Keratinocyte (primary cell): ENCODE results near the gene SUGCT. TPM values are rescaled to one million over a fixed set of nuclear protein-coding genes. Genes with fewer than 3 reads are reported as not detected.

Source experiments
- DNase-seq: peaks from one replicate; pipeline ENCODE4 v3.0.0-alpha.2; 2011; ENCODE audit warnings: low read depth, missing footprints, low spot score
- FAIRE-seq: peaks from 2 replicates; lab custom pipeline; 2011; peaks lifted over from hg19 to GRCh38; lab: Jason Lieb, UNC
- H2AFZ ChIP-seq: 2 replicates; pipeline ENCODE4 v1.6.0; 2012; ENCODE audit warnings: low read length, control low read depth, inconsistent platforms; ENCODE audit not compliant: control insufficient read depth
- H3K27ac ChIP-seq: 2 replicates; pipeline ENCODE4 v1.5.1; 2011; ENCODE audit warnings: low read length; ENCODE audit not compliant: control insufficient read depth, insufficient read depth
- H3K27me3 ChIP-seq: 3 replicates; pipeline ENCODE4 v1.6.0; 2011; ENCODE audit warnings: low read length; ENCODE audit not compliant: control insufficient read depth, insufficient read depth; ENCODE audit errors: extremely low read depth
- H3K36me3 ChIP-seq, 2 experiments: 2 replicates in 1 of 2; 3 replicates in 1 of 2; pipeline ENCODE4 v1.5.1; 2011; ENCODE audit warnings: low read length in 2 of 2, mild to moderate bottlenecking in 1 of 2; ENCODE audit not compliant: control insufficient read depth in 2 of 2, insufficient read depth in 2 of 2; ENCODE audit errors: extremely low read depth in 1 of 2
- H3K4me1 ChIP-seq: 3 replicates; pipeline ENCODE4 v1.5.1; 2011; ENCODE audit warnings: low read length; ENCODE audit not compliant: control insufficient read depth, insufficient read depth; ENCODE audit errors: extremely low read depth
- H3K4me2 ChIP-seq: 3 replicates; pipeline ENCODE4 v1.6.0; 2011; ENCODE audit warnings: low read depth, low read length; ENCODE audit not compliant: control insufficient read depth, insufficient read depth; ENCODE audit errors: extremely low read depth
- H3K4me3 ChIP-seq, 3 experiments: fragments of 200-600 bp in 1 of 3; sonication (generic) in 1 of 3; 2 replicates in 2 of 3; 3 replicates in 1 of 3; pipeline ENCODE4 v1.5.1; 2011 to 2016; ENCODE audit warnings: low read length in 3 of 3, mild to moderate bottlenecking in 3 of 3, control low read depth in 2 of 3, inconsistent platforms in 1 of 3, low read depth in 1 of 3, mixed read lengths in 1 of 3, mixed run types in 1 of 3, moderate library complexity in 1 of 3; ENCODE audit not compliant: control insufficient read depth in 2 of 3, insufficient read depth in 2 of 3; ENCODE audit errors: extremely low read depth in 1 of 3
- H3K79me2 ChIP-seq: 2 replicates; pipeline ENCODE4 v1.6.0; 2012; ENCODE audit warnings: low read length; ENCODE audit not compliant: control insufficient read depth, insufficient read depth
- H3K9ac ChIP-seq: 3 replicates; pipeline ENCODE4 v1.6.0; 2011; ENCODE audit warnings: low read length; ENCODE audit not compliant: control insufficient read depth, insufficient read depth; ENCODE audit errors: extremely low read depth
- H3K9me1 ChIP-seq: 3 replicates; pipeline ENCODE4 v1.6.0; 2011; ENCODE audit warnings: low read length; ENCODE audit not compliant: control insufficient read depth, insufficient read depth; ENCODE audit errors: extremely low read depth
- H3K9me3 ChIP-seq: 2 replicates; pipeline ENCODE4 v1.5.1; 2012; ENCODE audit warnings: low read depth, low read length; ENCODE audit not compliant: control insufficient read depth
- H4K20me1 ChIP-seq: 3 replicates; pipeline ENCODE4 v1.6.0; 2011; ENCODE audit warnings: low read length; ENCODE audit not compliant: control insufficient read depth, insufficient read depth; ENCODE audit errors: extremely low read depth
- CTCF ChIP-seq, 3 experiments: IDR thresholded peaks in 1 of 3; conservative IDR thresholded peaks in 1 of 3; optimal IDR thresholded peaks in 1 of 3; 2 replicates in 2 of 3; 3 replicates in 1 of 3; pipeline versions ENCODE3 to v1.5.1; 2011; ENCODE audit warnings: low read length in 3 of 3, mild to moderate bottlenecking in 3 of 3, moderate library complexity in 2 of 3, control low read depth in 1 of 3, inconsistent platforms in 1 of 3; ENCODE audit not compliant: insufficient read depth in 2 of 3; ENCODE audit errors: extremely low read depth in 1 of 3
- EZH2 ChIP-seq: IDR thresholded peaks from one replicate; pipeline ENCODE4 v1.6.1; 2012; ENCODE audit warnings: inconsistent platforms, mild to moderate bottlenecking, low read length, moderate library complexity
- dilution Hi-C: fragments of 300-500 bp; cut with MboI; formaldehyde crosslinking; loops from one replicate; pipeline ENCODE4 v1.7.0; 2020; ENCODE audit warnings: low sequenced_read_pairs; ENCODE audit not compliant: extremely low pct_ligation_motif_present
- polyA plus RNA-seq, 5 experiments: library from polyadenylated mRNA; depleted of rRNA in 3 of 5; stranded (reverse) in 3 of 5; stranded (forward) in 1 of 5; unstranded in 1 of 5; fragments of >200 nt; gene quantifications; 1 replicate in 1 of 5; 2 replicates in 3 of 5; 3 replicates in 1 of 5; pipeline versions ENCODE4 v1.2.1 to v1.2.3, GENCODE V29; 2011 to 2012; ENCODE audit warnings: missing spikeins in 2 of 5, low read depth in 1 of 5, low replicate concordance in 1 of 5

The SUGCT gene
- polyA plus RNA-seq, 1 donor (not counting 4 experiments of a cell fraction or from before 2014, with no cell fraction given) = 134 TPM

- dilution Hi-C loops = no loop called here
- TF ChIP-seq EZH2 = no peak
- TF ChIP-seq CTCF (optimal IDR thresholded peaks at IDR 0.05 in 1 of 3, IDR thresholded peaks at IDR 0.05 in 1 of 3, conservative IDR thresholded peaks at IDR 0.05 in 1 of 3; ENCODE audit: extremely low read depth in 1 of 3, insufficient read depth in 2 of 3, low read length in 3 of 3) = no peak
- FAIRE-seq = no peak
Observed at GRCh38 chr7:40346554-40346953, 211.7 kb downstream of the SUGCT start.

GRCh38 chr7:40348126-40348728, 213.4 kb downstream of the SUGCT start:
- H3K36me3 ChIP-seq = no peaks in the 10 kb centered on the region
- no peaks in the 10 kb centered on the region for H3K9me1 ChIP-seq
- no peak overlapping the region for H2AFZ ChIP-seq
- no peak for DNase-seq
- no peaks in the 10 kb centered on the region for H3K27me3 ChIP-seq
- no peaks in the 10 kb centered on the region for H4K20me1 ChIP-seq
- dilution Hi-C loops = no loop called here
- no peak overlapping the region for H3K4me3 ChIP-seq
- no peak for FAIRE-seq
- no peaks in the 10 kb centered on the region for H3K9me3 ChIP-seq
- H3K4me1 ChIP-seq = no peaks in the 10 kb centered on the region
- H3K4me2 ChIP-seq = no peak overlapping the region
- no peak overlapping the region for H3K9ac ChIP-seq
- H3K27ac ChIP-seq = no peak overlapping the region
- H3K79me2 ChIP-seq = no peaks in the 10 kb centered on the region
- no peak for TF ChIP-seq CTCF (optimal IDR thresholded peaks at IDR 0.05 in 1 of 3, IDR thresholded peaks at IDR 0.05 in 1 of 3, conservative IDR thresholded peaks at IDR 0.05 in 1 of 3; ENCODE audit: extremely low read depth in 1 of 3, insufficient read depth in 2 of 3, low read length in 3 of 3)
- no peak for TF ChIP-seq EZH2

More at GRCh38 chr7:40346554-40346953, 211.7 kb downstream of the SUGCT start:
- Histone ChIP-seq H4K20me1 (no peaks in the 10 kb centered on the region), H3K4me3 (no peak overlapping the region), H3K79me2 (no peaks in the 10 kb centered on the region), H2AFZ (no peak overlapping the region), H3K9ac (no peak overlapping the region), H3K9me3 (no peaks in the 10 kb centered on the region), H3K4me1 (no peaks in the 10 kb centered on the region), H3K36me3 (no peaks in the 10 kb centered on the region), H3K9me1 (no peaks in the 10 kb centered on the region), H3K27ac (no peak overlapping the region), H3K27me3 (no peaks in the 10 kb centered on the region), H3K4me2 (no peak overlapping the region)
- DNase-seq = no peak
